Loucy (cell line): ENCODE results near the gene ANTXRL.

Experiments
- CTCF ChIP-seq: fragments of 200-600 bp; sonication (generic); conservative IDR thresholded peaks from 2 replicates; pipeline ENCODE4 v1.5.1; 2014; ENCODE audit warnings: mild to moderate bottlenecking, antibody characterized with exemption, low read length
- EZH2phosphoT487 ChIP-seq: fragments of 200-600 bp; IDR thresholded peaks from 2 replicates; pipeline ENCODE4 v1.6.1; 2018; ENCODE audit warnings: antibody characterized with exemption, mild to moderate bottlenecking, moderate library complexity, borderline replicate concordance

GRCh38 chr10:46330894-46331293, 44.1 kb downstream of the ANTXRL start:
- TF ChIP-seq CTCF (no peak), EZH2phosphoT487 (no peak)
